Measurements from ENCODE around the gene PGC.

PGC gene

DNA sequence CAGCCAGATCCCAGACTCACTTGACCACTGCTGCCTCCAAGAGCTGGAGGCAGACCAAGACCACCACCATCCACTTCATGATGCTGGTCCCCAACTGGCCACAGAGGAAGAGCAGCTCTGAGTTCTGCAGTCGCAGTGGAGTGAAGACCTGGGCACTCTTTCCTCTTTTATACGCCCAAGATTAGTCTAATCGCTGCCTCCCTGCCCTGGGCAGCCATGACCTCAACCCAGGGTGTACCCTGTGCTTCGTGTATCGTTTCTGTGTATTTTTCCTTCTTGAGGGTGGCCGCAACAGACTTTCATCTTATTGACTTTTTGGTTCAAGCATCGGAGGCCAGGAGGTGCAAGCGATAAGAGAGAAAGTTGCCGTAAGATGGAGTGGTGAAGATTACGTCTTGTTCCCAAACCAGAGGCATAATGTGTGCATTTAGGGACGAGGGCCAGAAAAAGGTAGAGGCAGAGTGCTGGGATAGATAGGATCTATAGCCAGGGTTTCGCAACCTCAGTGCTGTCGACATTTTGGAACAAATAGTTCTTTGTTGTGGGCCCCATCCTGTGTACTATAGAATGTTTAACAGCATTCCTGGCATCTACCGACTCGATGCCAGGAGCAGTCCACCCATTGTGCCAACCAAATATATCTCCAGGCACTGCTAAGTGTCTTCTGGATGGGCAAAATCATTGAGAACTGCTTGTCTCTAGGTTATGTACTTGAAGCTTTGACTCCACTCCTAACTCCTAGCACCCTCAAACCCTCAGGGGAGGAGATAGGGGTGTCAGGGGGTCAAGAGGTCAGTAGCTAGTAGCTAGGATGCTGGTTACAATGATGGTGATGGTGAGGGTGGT, at the start of gene PGC:
TSS of gene PGC (minus strand) at position 142 of the 846 bp plus-strand sequence. CDS start at position 79, 63 bp downstream.
- TF ChIP-seq, protein P1, sequence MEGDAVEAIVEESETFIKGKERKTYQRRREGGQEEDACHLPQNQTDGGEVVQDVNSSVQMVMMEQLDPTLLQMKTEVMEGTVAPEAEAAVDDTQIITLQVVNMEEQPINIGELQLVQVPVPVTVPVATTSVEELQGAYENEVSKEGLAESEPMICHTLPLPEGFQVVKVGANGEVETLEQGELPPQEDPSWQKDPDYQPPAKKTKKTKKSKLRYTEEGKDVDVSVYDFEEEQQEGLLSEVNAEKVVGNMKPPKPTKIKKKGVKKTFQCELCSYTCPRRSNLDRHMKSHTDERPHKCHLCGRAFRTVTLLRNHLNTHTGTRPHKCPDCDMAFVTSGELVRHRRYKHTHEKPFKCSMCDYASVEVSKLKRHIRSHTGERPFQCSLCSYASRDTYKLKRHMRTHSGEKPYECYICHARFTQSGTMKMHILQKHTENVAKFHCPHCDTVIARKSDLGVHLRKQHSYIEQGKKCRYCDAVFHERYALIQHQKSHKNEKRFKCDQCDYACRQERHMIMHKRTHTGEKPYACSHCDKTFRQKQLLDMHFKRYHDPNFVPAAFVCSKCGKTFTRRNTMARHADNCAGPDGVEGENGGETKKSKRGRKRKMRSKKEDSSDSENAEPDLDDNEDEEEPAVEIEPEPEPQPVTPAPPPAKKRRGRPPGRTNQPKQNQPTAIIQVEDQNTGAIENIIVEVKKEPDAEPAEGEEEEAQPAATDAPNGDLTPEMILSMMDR (IDR thresholded peaks at IDR 0.05; ENCODE audit: control extremely low read depth, extremely low read depth, low read depth, missing control alignments) = no peak
- POLR2A ChIA-PET = no interaction called here
- CTCF ChIA-PET = interaction anchor here (0.8 to 1.5 kb wide), 4 partner anchors 15 to 39 kb away, joined by 3 to 4 read pairs (median 3); no protein-coding TSS in a partner anchor
- DNase-seq (ENCODE audit: extremely low spot score) = no peak

DNA sequence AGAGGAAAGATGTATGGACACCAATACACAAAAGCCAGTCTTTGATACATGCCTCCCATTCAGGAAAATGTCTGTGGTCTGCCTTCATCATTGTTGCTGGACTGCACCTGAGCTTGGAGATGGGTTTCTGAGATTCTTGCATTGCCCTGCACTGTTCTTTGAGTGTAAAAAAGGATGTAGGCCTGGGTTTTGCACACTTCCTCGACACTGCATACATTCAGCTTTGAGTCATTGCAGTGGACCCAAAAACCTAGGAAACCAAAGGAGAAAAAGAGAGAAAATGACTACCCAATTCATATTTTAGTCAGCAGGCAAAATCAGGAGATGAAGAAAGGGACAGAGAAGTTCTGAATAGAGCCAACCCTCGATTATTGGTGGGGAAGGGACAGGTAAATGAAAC, 49.3 kb upstream of the PGC start:
- no peak for DNase-seq (ENCODE audit: extremely low spot score)
- TF ChIP-seq, protein P1 (IDR thresholded peaks at IDR 0.05; ENCODE audit: control extremely low read depth, extremely low read depth, low read depth, missing control alignments) = no peak
- CTCF ChIA-PET = interaction anchor here (1.0 to 2.0 kb wide), 4 partner anchors 9 to 248 kb away, joined by 3 to 7 read pairs (median 4); partner anchors contain the start of genes MED20 and TOMM6
- POLR2A ChIA-PET = no interaction called here

- CTCF ChIA-PET = interaction anchor here (1.3 to 1.9 kb wide), 4 partner anchors 9 to 252 kb away, joined by 4 to 8 read pairs (median 6); partner anchors contain the start of genes BYSL and MED20
- POLR2A ChIA-PET = no interaction called here
- DNase-seq (ENCODE audit: extremely low spot score) = no peak
- TF ChIP-seq, protein P1 (IDR thresholded peaks at IDR 0.05; ENCODE audit: control extremely low read depth, extremely low read depth, low read depth, missing control alignments) = no peak
Measured at GRCh38 chr6:41791984-41792383, 44.8 kb upstream of the PGC start.

DNA sequence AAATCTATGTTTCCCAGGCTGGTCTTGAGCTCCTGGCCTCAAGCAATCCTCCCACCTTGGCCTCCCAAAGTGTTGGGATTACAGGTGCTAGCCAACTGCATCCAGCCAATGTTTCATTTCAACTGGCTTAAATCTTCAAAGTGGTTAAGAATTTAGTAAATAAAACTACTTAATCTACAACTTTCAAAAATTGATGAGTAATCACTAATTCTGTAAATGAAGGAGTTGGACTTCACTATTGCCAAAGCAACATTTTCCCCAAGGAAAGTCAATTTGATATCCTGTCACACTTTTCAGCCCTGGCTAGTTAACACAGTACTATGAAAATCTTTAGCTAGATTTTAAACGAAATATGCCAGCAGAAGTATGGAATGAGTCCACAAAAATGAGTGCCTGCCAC, 44.1 kb upstream of the PGC start:
- no peak for DNase-seq (ENCODE audit: extremely low spot score)
- TF ChIP-seq, protein P1 (IDR thresholded peaks at IDR 0.05; ENCODE audit: control extremely low read depth, extremely low read depth, low read depth, missing control alignments) = no peak
- ChIA-PET POLR2A (interaction anchor here (0.6 kb wide), 1 partner anchor 26 kb away, joined by 3 read pairs; no protein-coding TSS in a partner anchor), CTCF (interaction anchor here (1.3 to 1.9 kb wide), 5 partner anchors 9 to 253 kb away, joined by 3 to 8 read pairs (median 6); partner anchors contain the start of genes BYSL and MED20)

DNA sequence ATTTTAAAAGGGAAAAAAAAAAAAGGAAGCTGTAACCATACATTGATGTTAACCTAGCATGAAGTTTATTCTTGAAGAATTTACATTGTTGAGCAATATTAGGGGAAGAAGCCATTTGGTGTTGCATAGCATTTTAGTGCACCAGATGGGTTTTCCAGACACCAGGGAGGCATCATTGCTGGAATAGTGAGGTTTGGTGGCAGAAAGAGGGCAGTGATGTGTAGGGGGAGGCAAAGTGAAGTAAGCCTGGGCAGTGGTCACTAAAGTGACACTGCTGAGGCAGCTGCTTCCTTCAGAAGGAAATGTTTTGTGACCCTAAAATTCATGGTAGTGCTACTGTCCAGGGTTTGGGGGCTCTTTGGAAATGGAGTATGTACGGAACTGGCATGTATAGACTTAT, 42.8 kb upstream of the PGC start:
- CTCF ChIA-PET = interaction anchor here (1.1 to 11.1 kb wide), 3 partner anchors 11 to 256 kb away, joined by 3 to 253 read pairs (median 3); partner anchors contain the start of gene TAF8
- TF ChIP-seq, protein P1 (IDR thresholded peaks at IDR 0.05; ENCODE audit: control extremely low read depth, extremely low read depth, low read depth, missing control alignments) = no peak
- POLR2A ChIA-PET = no interaction called here
- no peak for DNase-seq (ENCODE audit: extremely low spot score)

DNA sequence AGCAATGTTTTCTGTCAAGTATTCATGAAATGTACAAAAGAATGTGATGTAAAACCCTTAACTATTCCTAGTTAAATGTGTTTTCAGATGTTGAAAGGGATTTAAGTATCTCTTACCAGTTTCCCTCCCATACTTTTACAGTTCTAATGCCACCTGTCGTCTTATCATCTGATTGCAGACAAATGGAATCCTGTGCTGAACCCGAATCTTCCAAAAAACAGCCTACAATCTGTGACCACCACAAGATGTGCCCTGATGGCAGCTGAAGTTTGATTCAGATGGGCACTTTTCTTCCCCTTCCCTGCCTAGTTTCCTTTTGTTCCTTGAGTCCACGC, 42.2 kb upstream of the PGC start:
- no peak for DNase-seq (ENCODE audit: extremely low spot score)
- TF ChIP-seq, protein P1 (IDR thresholded peaks at IDR 0.05; ENCODE audit: control extremely low read depth, extremely low read depth, low read depth, missing control alignments) = no peak
- ChIA-PET POLR2A (no interaction called here), CTCF (interaction anchor here (11.1 kb wide), 1 partner anchor 256 kb away, joined by 253 read pairs; the partner anchor contains the start of gene TAF8)
